Smooth muscle cell (in vitro differentiated cells): ENCODE results near the gene C9orf78. TPM values are rescaled to one million over a fixed set of nuclear protein-coding genes. Genes with fewer than 3 reads are reported as not detected.

Source experiments
- DNase-seq: peaks from one replicate; lab custom pipeline; 2025; ENCODE audit not compliant: unreplicated experiment; lab: John Stamatoyannopoulos, UW
- H2AFZ ChIP-seq: fragments of 200-600 bp; sonication (generic); 2 replicates; pipeline ENCODE4 v1.6.0; 2016; ENCODE audit warnings: antibody characterized with exemption, low read depth, mild to moderate bottlenecking
- H3F3A ChIP-seq: fragments of 200-600 bp; sonication (generic); 2 replicates; pipeline ENCODE4 v1.6.0; 2017; ENCODE audit warnings: antibody characterized with exemption, low read depth
- H3K27ac ChIP-seq: fragments of 200-600 bp; sonication (generic); 2 replicates; pipeline ENCODE4 v1.5.1; 2016; ENCODE audit warnings: low read depth, mild to moderate bottlenecking
- H3K27me3 ChIP-seq: fragments of 200-600 bp; sonication (generic); 2 replicates; pipeline ENCODE4 v1.6.1; 2016; ENCODE audit warnings: low read depth, mild to moderate bottlenecking
- H3K36me3 ChIP-seq: fragments of 200-600 bp; sonication (generic); 2 replicates; pipeline ENCODE4 v1.5.1; 2016; ENCODE audit warnings: low read depth
- H3K4me1 ChIP-seq: fragments of 200-600 bp; sonication (generic); 2 replicates; pipeline ENCODE4 v1.5.1; 2016; ENCODE audit warnings: low read depth
- H3K4me2 ChIP-seq: fragments of 200-600 bp; sonication (generic); 2 replicates; pipeline ENCODE4 v1.6.0; 2016; ENCODE audit warnings: mild to moderate bottlenecking
- H3K4me3 ChIP-seq: fragments of 200-600 bp; sonication (generic); 2 replicates; pipeline ENCODE4 v1.5.1; 2016; ENCODE audit warnings: mild to moderate bottlenecking
- H3K79me2 ChIP-seq: fragments of 200-600 bp; sonication (generic); 2 replicates; pipeline ENCODE4 v1.6.0; 2016; ENCODE audit warnings: low read depth, mild to moderate bottlenecking
- H3K9ac ChIP-seq: fragments of 200-600 bp; sonication (generic); 2 replicates; pipeline ENCODE4 v1.6.0; 2016; ENCODE audit warnings: low read depth
- H3K9me3 ChIP-seq: fragments of 200-600 bp; sonication (generic); replicated peaks from 2 replicates; pipeline ENCODE4 v1.5.1; 2016; ENCODE audit warnings: low read depth
- H4K20me1 ChIP-seq: fragments of 200-600 bp; sonication (generic); 2 replicates; pipeline ENCODE4 v1.6.0; 2016; ENCODE audit warnings: low read depth
- CTCF ChIP-seq: fragments of 200-600 bp; sonication (generic); IDR thresholded peaks from 2 replicates; pipeline ENCODE4 v1.5.1; 2017; ENCODE audit warnings: borderline replicate concordance, mild to moderate bottlenecking, antibody characterized with exemption; ENCODE audit not compliant: insufficient read depth, poor library complexity, severe bottlenecking
- WGBS: methylation state at CpG from one replicate; pipeline ENCODE4 v1.1.7; 2016; ENCODE audit warnings: low lambda C conversion rate; 5-methylcytosine and 5-hydroxymethylcytosine counted together
- polyA plus RNA-seq: library from polyadenylated mRNA; unstranded; fragments of >200 nt; fragmentation: Nextera tagmentation; extraction: Ambion mirVana; gene quantifications from 2 replicates; pipeline ENCODE4 v1.2.1, GENCODE V29; 2016
- total RNA-seq: library from RNA; depleted of rRNA; stranded (reverse); fragments of >200 nt; gene quantifications from 2 replicates; pipeline ENCODE4 v1.2.3, GENCODE V29; 2014

Gene C9orf78
- total and polyA plus RNA-seq, 2 experiments from 2014 or later = 38.0 to 53.8 TPM

GRCh38 chr9:129874261-129875101 is 39.4 kb upstream of the C9orf78 start:
- H3K9ac ChIP-seq = no peak overlapping the region
- H3K4me3 ChIP-seq = no peak overlapping the region
- H2AFZ ChIP-seq = no peak overlapping the region
- H3K36me3 ChIP-seq = no peaks in the 10 kb centered on the region
- no peaks in the 10 kb centered on the region for H3K27me3 ChIP-seq
- no peak overlapping the region for H3K27ac ChIP-seq
- TF ChIP-seq CTCF = no peak
- H3F3A ChIP-seq = no peaks in the 10 kb centered on the region
- no peak overlapping the region for H3K4me2 ChIP-seq
- 95% methylated on average over 38 of the region's 38 CpGs for WGBS
- DNase-seq = no peak
- H3K9me3 ChIP-seq = no peaks in the 10 kb centered on the region
- H4K20me1 ChIP-seq = no peaks in the 10 kb centered on the region
- H3K79me2 ChIP-seq = no peaks in the 10 kb centered on the region
- no peaks in the 10 kb centered on the region for H3K4me1 ChIP-seq

GRCh38 chr9:129873563-129874190 is 38.6 kb upstream of the C9orf78 start:
- no peaks in the 10 kb centered on the region for H3F3A ChIP-seq
- H3K4me2 ChIP-seq = no peak overlapping the region
- TF ChIP-seq CTCF = no peak
- no peaks in the 10 kb centered on the region for H3K9me3 ChIP-seq
- no peaks in the 10 kb centered on the region for H3K27me3 ChIP-seq
- no peaks in the 10 kb centered on the region for H3K4me1 ChIP-seq
- DNase-seq = no peak
- H3K9ac ChIP-seq = no peak overlapping the region
- H4K20me1 ChIP-seq = no peaks in the 10 kb centered on the region
- no peak overlapping the region for H3K27ac ChIP-seq
- no peaks in the 10 kb centered on the region for H3K36me3 ChIP-seq
- no peak overlapping the region for H3K4me3 ChIP-seq
- H3K79me2 ChIP-seq = no peaks in the 10 kb centered on the region
- no peak overlapping the region for H2AFZ ChIP-seq
- WGBS = 97% methylated on average over 15 of the region's 16 CpGs

- H3K4me3 ChIP-seq = no peak overlapping the region
- H2AFZ ChIP-seq = no peak overlapping the region
- no peaks in the 10 kb centered on the region for H3K79me2 ChIP-seq
- H3K4me2 ChIP-seq = no peak overlapping the region
- H3K27ac ChIP-seq = no peak overlapping the region
- no peaks in the 10 kb centered on the region for H3K4me1 ChIP-seq
- H3F3A ChIP-seq = no peaks in the 10 kb centered on the region
- WGBS = 96% methylated on average over 11 of the region's 11 CpGs
- no peak for TF ChIP-seq CTCF
- H3K9ac ChIP-seq = no peak overlapping the region
- no peaks in the 10 kb centered on the region for H4K20me1 ChIP-seq
- no peaks in the 10 kb centered on the region for H3K9me3 ChIP-seq
- DNase-seq = no peak
- no peaks in the 10 kb centered on the region for H3K27me3 ChIP-seq
- H3K36me3 ChIP-seq = no peaks in the 10 kb centered on the region
These were observed 36.0 kb upstream of the C9orf78 start for GRCh38 chr9:129871046-129871445.
